Measurements from ENCODE around the gene LIMA1.

DNA sequence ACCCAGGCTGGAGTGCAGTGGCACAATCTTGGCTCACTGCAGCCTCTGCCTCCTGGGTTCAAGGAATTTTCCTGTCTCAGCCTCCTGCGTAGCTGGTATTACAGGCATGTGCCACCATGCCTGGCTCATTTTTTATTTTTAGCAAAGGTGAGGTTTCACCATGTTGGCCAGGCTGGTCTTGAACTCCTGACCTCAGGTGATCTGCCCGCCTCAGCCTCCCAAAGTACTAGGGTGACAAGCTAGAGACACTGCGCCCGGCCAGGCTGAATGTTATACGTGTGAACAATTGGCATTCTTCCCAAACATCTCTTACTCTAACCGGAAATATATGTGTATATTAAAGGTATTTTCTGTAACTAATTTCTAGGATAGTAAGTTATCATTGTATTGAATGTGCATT is 13.2 kb upstream of the LIMA1 start:
- no peak for TF ChIP-seq POLR2A (IDR thresholded peaks at IDR 0.05)
- TF ChIP-seq, protein P1, sequence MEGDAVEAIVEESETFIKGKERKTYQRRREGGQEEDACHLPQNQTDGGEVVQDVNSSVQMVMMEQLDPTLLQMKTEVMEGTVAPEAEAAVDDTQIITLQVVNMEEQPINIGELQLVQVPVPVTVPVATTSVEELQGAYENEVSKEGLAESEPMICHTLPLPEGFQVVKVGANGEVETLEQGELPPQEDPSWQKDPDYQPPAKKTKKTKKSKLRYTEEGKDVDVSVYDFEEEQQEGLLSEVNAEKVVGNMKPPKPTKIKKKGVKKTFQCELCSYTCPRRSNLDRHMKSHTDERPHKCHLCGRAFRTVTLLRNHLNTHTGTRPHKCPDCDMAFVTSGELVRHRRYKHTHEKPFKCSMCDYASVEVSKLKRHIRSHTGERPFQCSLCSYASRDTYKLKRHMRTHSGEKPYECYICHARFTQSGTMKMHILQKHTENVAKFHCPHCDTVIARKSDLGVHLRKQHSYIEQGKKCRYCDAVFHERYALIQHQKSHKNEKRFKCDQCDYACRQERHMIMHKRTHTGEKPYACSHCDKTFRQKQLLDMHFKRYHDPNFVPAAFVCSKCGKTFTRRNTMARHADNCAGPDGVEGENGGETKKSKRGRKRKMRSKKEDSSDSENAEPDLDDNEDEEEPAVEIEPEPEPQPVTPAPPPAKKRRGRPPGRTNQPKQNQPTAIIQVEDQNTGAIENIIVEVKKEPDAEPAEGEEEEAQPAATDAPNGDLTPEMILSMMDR (IDR thresholded peaks at IDR 0.05): no peak
